HepG2 (cell line): Measurements from ENCODE around the gene HLA-DPA1. TPM values are rescaled to one million over a fixed set of nuclear protein-coding genes. Genes with fewer than 3 reads are reported as not detected.

ENCODE experiments used
- ATAC-seq: fragments of 200-7000 bp; cut with Tn5 transposase; 3 replicates; pipeline ENCODE4 v1.9.1; 2020; ENCODE audit warnings: mild to moderate bottlenecking, moderate library complexity
- BruUV-seq: library from RNA; stranded (reverse); fragments of 400-500 nt; replicated peaks from 2 replicates; lab custom pipeline; 2021; lab: Mats Ljungman, UMichigan
- CTCF ChIA-PET: fragments of 300-600 bp; formaldehyde crosslinking; extraction: SDS; loops from one replicate; lab custom pipeline; 2021; ENCODE audit warnings: low total read pairs, inconsistent platforms, low intra/inter-chr PET ratio; lab: Yijun Ruan, JAX
- POLR2A ChIA-PET: fragments of 350-600 bp; sonication (Branson Sonifier 250); formaldehyde crosslinking; loops from one replicate; lab custom pipeline; 2020; ENCODE audit warnings: antibody characterized with exemption, inconsistent platforms; lab: Yijun Ruan, JAX
- DNase-seq: peaks from one replicate; pipeline ENCODE4 v3.0.0-alpha.2; 2015; ENCODE audit warnings: low spot score
- FAIRE-seq: peaks from 3 replicates; lab custom pipeline; 2011; peaks lifted over from hg19 to GRCh38; lab: Jason Lieb, UNC
- H2AFZ ChIP-seq: one replicate; pipeline ENCODE4 v1.6.1; 2011; ENCODE audit warnings: low read length, inconsistent platforms
- H3K27ac ChIP-seq: fragments of 300-600 bp; 3 replicates; pipeline ENCODE4 v1.8.0; 2011; ENCODE audit warnings: mixed run types, mild to moderate bottlenecking, mixed read lengths, low read length, inconsistent platforms; ENCODE audit not compliant: insufficient read depth; ENCODE audit errors: extremely low read length
- H3K27me3 ChIP-seq, 2 experiments: fragments of 200-600 bp in 1 of 2; 2 replicates in 1 of 2; 3 replicates in 1 of 2; pipeline versions ENCODE4 v1.6.0 to v1.8.0; 2011; ENCODE audit warnings: low read length in 2 of 2, mild to moderate bottlenecking in 2 of 2, moderate library complexity in 2 of 2, inconsistent platforms in 1 of 2; ENCODE audit not compliant: insufficient read depth in 2 of 2, control insufficient read depth in 1 of 2
- H3K36me3 ChIP-seq, 2 experiments: fragments of 200-600 bp in 1 of 2; replicated peaks in 1 of 2; 2 replicates in 1 of 2; 3 replicates in 1 of 2; pipeline versions ENCODE4 v1.5.1 to v1.8.0; 2011; ENCODE audit warnings: low read length in 2 of 2, inconsistent platforms in 1 of 2; ENCODE audit not compliant: insufficient read depth in 2 of 2, control insufficient read depth in 1 of 2
- H3K4me1 ChIP-seq: 2 replicates; pipeline ENCODE4 v1.5.1; 2012; ENCODE audit warnings: low read length, inconsistent platforms; ENCODE audit not compliant: insufficient read depth
- H3K4me2 ChIP-seq: 2 replicates; pipeline ENCODE4 v1.6.0; 2011; ENCODE audit warnings: low read depth, low read length, inconsistent platforms
- H3K4me3 ChIP-seq, 3 experiments: fragments of 200-600 bp in 1 of 3; sonication (generic), shearing (Covaris generic) in 1 of 3; replicated peaks in 1 of 3; 2 replicates each; pipeline ENCODE4 v1.5.1; 2011 to 2016; ENCODE audit warnings: low read length in 3 of 3, inconsistent platforms in 2 of 3, low read depth in 2 of 3, mild to moderate bottlenecking in 2 of 3, control low read depth in 1 of 3, mixed read lengths in 1 of 3; ENCODE audit not compliant: insufficient read depth in 1 of 3
- H3K79me2 ChIP-seq: one replicate; pipeline ENCODE4 v1.6.1; 2011; ENCODE audit warnings: low read length, inconsistent platforms; ENCODE audit not compliant: insufficient read depth
- H3K9ac ChIP-seq: 2 replicates; pipeline ENCODE4 v1.6.0; 2011; ENCODE audit warnings: mild to moderate bottlenecking, low read depth, low read length, inconsistent platforms; ENCODE audit not compliant: insufficient read depth
- H3K9me3 ChIP-seq: 2 replicates; pipeline ENCODE4 v1.5.1; 2012; ENCODE audit warnings: mild to moderate bottlenecking, low read length
- H4K20me1 ChIP-seq: 2 replicates; pipeline ENCODE4 v1.6.0; 2011; ENCODE audit warnings: inconsistent platforms, mild to moderate bottlenecking, low read length, moderate library complexity; ENCODE audit not compliant: insufficient read depth
- ZNF7 ChIP-seq: IDR thresholded peaks from 2 replicates; pipeline ENCODE4 v1.6.1; 2016; ENCODE audit warnings: missing biosample characterization, missing genetic modification reagents
- WGBS: methylation state at CpG from one replicate; pipeline ENCODE4 v1.1.6; 2017; ENCODE audit warnings: low lambda C conversion rate; 5-methylcytosine and 5-hydroxymethylcytosine counted together
- in situ Hi-C: cut with HindIII; loops from 2 replicates; pipeline ENCODE4 v1.10.0; 2017; ENCODE audit warnings: low pct_unique_long_range_greater_than_20kb; ENCODE audit not compliant: extremely low pct_ligation_motif_present
- intact Hi-C: fragments of 100-400 bp; cut with micrococcal nuclease; formaldehyde crosslinking; loops from one replicate; pipeline ENCODE4 v1.10.0; 2022; ENCODE audit not compliant: unreplicated experiment
- polyA plus RNA-seq, 8 experiments: library from polyadenylated mRNA; depleted of rRNA in 3 of 8; stranded (reverse) in 7 of 8; unstranded in 1 of 8; fragments of >200 nt; fragmentation: Illumina TruSeq in 4 of 8; extraction: Trizol in 4 of 8; gene quantifications; 2 replicates each; pipeline versions ENCODE4 v1.2.1 to v1.2.3, GENCODE V29; 2011 to 2016; ENCODE audit warnings: low read depth in 4 of 8, missing spikeins in 1 of 8, mixed read lengths in 1 of 8; ENCODE audit not compliant: insufficient read depth in 1 of 8
- total RNA-seq, 5 experiments: library from RNA; depleted of rRNA; stranded (reverse); fragments of >200 nt; fragmentation: Illumina TruSeq; extraction: Trizol; gene quantifications; 2 replicates each; pipeline ENCODE4 v1.2.3, GENCODE V29; 2016; ENCODE audit warnings: low read depth in 1 of 5
- TF ChIP-seq, protein P1 (sequence below): IDR thresholded peaks from 2 replicates; pipeline ENCODE4 v1.6.1; 2016; ENCODE audit warnings: low read depth, missing genetic modification reagents, missing compliant biosample characterization

HLA-DPA1 gene
- total and polyA plus RNA-seq, 2 of the 13 experiments (the other 11 are each of a cell fraction or from before 2014, with no cell fraction given), result not detected

DNA sequence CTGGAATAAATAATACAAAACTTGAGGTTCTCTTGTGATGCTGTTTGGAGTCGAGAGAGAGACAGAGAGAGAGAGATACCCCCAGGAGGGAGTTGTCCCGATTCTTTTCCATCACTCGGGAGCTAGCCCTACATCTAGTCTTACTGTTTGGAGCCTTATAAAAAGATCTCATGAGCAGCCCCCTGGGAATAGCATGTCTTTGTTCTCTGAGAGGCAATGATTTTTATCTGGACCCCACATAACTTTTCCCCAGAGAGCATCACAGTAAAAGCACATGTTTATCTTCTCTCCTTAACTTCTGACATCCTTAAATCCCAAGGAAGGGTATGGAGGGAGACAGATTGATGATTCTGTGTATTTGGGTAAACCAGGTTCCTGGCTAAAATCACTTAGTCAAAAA is 43.2 kb downstream of the HLA-DPA1 start:
- Histone ChIP-seq H3K4me3 (no peak overlapping the region), H3K79me2 (no peaks in the 10 kb centered on the region), H4K20me1 (no peaks in the 10 kb centered on the region), H3K4me1 (no peaks in the 10 kb centered on the region), H3K27me3 (no peaks in the 10 kb centered on the region; a peak in 1 of 5 replicates), H3K36me3 (no peaks in the 10 kb centered on the region), H3K4me2 (no peak overlapping the region), H3K9me3 (no peaks in the 10 kb centered on the region), H2AFZ (no peak overlapping the region), H3K9ac (no peak overlapping the region), H3K27ac (no peak overlapping the region)
- DNase-seq, result no peak
- ATAC-seq, result no peak
- TF ChIP-seq, protein P1, sequence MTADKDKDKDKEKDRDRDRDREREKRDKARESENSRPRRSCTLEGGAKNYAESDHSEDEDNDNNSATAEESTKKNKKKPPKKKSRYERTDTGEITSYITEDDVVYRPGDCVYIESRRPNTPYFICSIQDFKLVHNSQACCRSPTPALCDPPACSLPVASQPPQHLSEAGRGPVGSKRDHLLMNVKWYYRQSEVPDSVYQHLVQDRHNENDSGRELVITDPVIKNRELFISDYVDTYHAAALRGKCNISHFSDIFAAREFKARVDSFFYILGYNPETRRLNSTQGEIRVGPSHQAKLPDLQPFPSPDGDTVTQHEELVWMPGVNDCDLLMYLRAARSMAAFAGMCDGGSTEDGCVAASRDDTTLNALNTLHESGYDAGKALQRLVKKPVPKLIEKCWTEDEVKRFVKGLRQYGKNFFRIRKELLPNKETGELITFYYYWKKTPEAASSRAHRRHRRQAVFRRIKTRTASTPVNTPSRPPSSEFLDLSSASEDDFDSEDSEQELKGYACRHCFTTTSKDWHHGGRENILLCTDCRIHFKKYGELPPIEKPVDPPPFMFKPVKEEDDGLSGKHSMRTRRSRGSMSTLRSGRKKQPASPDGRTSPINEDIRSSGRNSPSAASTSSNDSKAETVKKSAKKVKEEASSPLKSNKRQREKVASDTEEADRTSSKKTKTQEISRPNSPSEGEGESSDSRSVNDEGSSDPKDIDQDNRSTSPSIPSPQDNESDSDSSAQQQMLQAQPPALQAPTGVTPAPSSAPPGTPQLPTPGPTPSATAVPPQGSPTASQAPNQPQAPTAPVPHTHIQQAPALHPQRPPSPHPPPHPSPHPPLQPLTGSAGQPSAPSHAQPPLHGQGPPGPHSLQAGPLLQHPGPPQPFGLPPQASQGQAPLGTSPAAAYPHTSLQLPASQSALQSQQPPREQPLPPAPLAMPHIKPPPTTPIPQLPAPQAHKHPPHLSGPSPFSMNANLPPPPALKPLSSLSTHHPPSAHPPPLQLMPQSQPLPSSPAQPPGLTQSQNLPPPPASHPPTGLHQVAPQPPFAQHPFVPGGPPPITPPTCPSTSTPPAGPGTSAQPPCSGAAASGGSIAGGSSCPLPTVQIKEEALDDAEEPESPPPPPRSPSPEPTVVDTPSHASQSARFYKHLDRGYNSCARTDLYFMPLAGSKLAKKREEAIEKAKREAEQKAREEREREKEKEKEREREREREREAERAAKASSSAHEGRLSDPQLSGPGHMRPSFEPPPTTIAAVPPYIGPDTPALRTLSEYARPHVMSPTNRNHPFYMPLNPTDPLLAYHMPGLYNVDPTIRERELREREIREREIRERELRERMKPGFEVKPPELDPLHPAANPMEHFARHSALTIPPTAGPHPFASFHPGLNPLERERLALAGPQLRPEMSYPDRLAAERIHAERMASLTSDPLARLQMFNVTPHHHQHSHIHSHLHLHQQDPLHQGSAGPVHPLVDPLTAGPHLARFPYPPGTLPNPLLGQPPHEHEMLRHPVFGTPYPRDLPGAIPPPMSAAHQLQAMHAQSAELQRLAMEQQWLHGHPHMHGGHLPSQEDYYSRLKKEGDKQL (CRISPR knock-in tag), result no peak
- no peak for TF ChIP-seq ZNF7 (CRISPR knock-in tag)
- intact Hi-C loops (no loop called here), in situ Hi-C loops (no loop called here)
- 0% methylated on average over 3 of the region's 3 CpGs for WGBS
- no TSS peak for BruUV-seq
- POLR2A ChIA-PET, result no interaction called here
- CTCF ChIA-PET, result no interaction called here
- no peak for FAIRE-seq
